Neuronal stem cell (in vitro differentiated cells): ENCODE data around the gene RGMB.

Experiments
- DNase-seq: peaks from one replicate; pipeline ENCODE4 v3.0.0-alpha.2; 2013; ENCODE audit warnings: low spot score
- H2AFZ ChIP-seq: one replicate; pipeline ENCODE4 v1.6.1; 2013; ENCODE audit warnings: mild to moderate bottlenecking, low read length, inconsistent platforms
- H2AK5ac ChIP-seq: 2 replicates; pipeline ENCODE4 v1.6.1; 2013; ENCODE audit warnings: low read depth, mild to moderate bottlenecking, inconsistent platforms, low read length, moderate library complexity, mixed read lengths
- H2BK120ac ChIP-seq: 2 replicates; pipeline ENCODE4 v1.6.1; 2013; ENCODE audit warnings: low read depth, mild to moderate bottlenecking, inconsistent platforms, low read length, moderate library complexity, mixed read lengths
- H2BK12ac ChIP-seq: one replicate; pipeline ENCODE4 v1.6.1; 2013; ENCODE audit warnings: low read length, inconsistent platforms
- H2BK15ac ChIP-seq: 2 replicates; pipeline ENCODE4 v1.6.1; 2013; ENCODE audit warnings: mild to moderate bottlenecking, low read length, inconsistent platforms, mixed read lengths
- H2BK5ac ChIP-seq: one replicate; pipeline ENCODE4 v1.6.1; 2013; ENCODE audit warnings: inconsistent platforms, mild to moderate bottlenecking, low read length, moderate library complexity
- H3K14ac ChIP-seq: one replicate; pipeline ENCODE4 v1.6.1; 2013; ENCODE audit warnings: low read length, inconsistent platforms
- H3K18ac ChIP-seq: 2 replicates; pipeline ENCODE4 v1.6.1; 2013; ENCODE audit warnings: low read length, inconsistent platforms
- H3K23ac ChIP-seq: 2 replicates; pipeline ENCODE4 v1.6.1; 2013; ENCODE audit warnings: low read depth, mild to moderate bottlenecking, mixed read lengths, low read length, inconsistent platforms; ENCODE audit not compliant: poor library complexity
- H3K27ac ChIP-seq: replicated peaks from 3 replicates; pipeline ENCODE4 v1.5.1; 2013; ENCODE audit warnings: low read length, inconsistent platforms
- H3K27me3 ChIP-seq, 3 experiments: 2 replicates each; pipeline ENCODE4 v1.6.1; 2013; ENCODE audit warnings: low read length in 3 of 3, mild to moderate bottlenecking in 2 of 3, inconsistent platforms in 1 of 3, low read depth in 1 of 3, mixed read lengths in 1 of 3, moderate library complexity in 1 of 3; ENCODE audit not compliant: control insufficient read depth in 3 of 3, insufficient read depth in 3 of 3
- H3K36me3 ChIP-seq, 2 donors: replicated peaks in 1 of 2; 2 replicates each; pipeline ENCODE4 v1.6.1; 2013; ENCODE audit warnings: low read length in 2 of 2; ENCODE audit not compliant: control insufficient read depth in 2 of 2, insufficient read depth in 2 of 2
- H3K4ac ChIP-seq: 2 replicates; pipeline ENCODE4 v1.6.1; 2013; ENCODE audit warnings: inconsistent platforms, mild to moderate bottlenecking, low read length, moderate library complexity
- H3K4me1 ChIP-seq, 2 donors: 1 replicate in 1 of 2; 2 replicates in 1 of 2; pipeline ENCODE4 v1.6.1; 2013; ENCODE audit warnings: low read length in 2 of 2, low read depth in 1 of 2; ENCODE audit not compliant: control insufficient read depth in 2 of 2, insufficient read depth in 1 of 2
- H3K4me2 ChIP-seq: one replicate; pipeline ENCODE4 v1.6.1; 2013; ENCODE audit warnings: mild to moderate bottlenecking, low read length, inconsistent platforms; ENCODE audit not compliant: insufficient read depth, poor library complexity, severe bottlenecking
- H3K4me3 ChIP-seq, 2 donors: 2 replicates each; pipeline ENCODE4 v1.5.1; 2013; ENCODE audit warnings: low read length in 2 of 2, mild to moderate bottlenecking in 2 of 2, inconsistent platforms in 1 of 2, moderate library complexity in 1 of 2
- H3K79me1 ChIP-seq: one replicate; pipeline ENCODE4 v1.6.1; 2013; ENCODE audit warnings: low read depth, mild to moderate bottlenecking, inconsistent platforms, low read length, moderate library complexity
- H3K9ac ChIP-seq: one replicate; pipeline ENCODE4 v1.6.1; 2013; ENCODE audit warnings: mild to moderate bottlenecking, low read depth, low read length, inconsistent platforms; ENCODE audit not compliant: poor library complexity
- H3K9me3 ChIP-seq, 2 donors: replicated peaks in 1 of 2; 2 replicates each; pipeline versions ENCODE3 to v1.6.1; 2013; ENCODE audit warnings: low read length in 2 of 2, mild to moderate bottlenecking in 2 of 2, inconsistent platforms in 1 of 2, low read depth in 1 of 2, mixed read lengths in 1 of 2, moderate library complexity in 1 of 2; ENCODE audit not compliant: control insufficient read depth in 2 of 2, insufficient read depth in 1 of 2
- H4K8ac ChIP-seq: one replicate; pipeline ENCODE4 v1.6.1; 2013; ENCODE audit warnings: low read depth, mild to moderate bottlenecking, inconsistent platforms, low read length, moderate library complexity
- H4K91ac ChIP-seq: one replicate; pipeline ENCODE4 v1.6.1; 2013; ENCODE audit warnings: low read length, low read depth, mild to moderate bottlenecking, inconsistent platforms; ENCODE audit not compliant: poor library complexity
- WGBS, 2 donors: extraction: QIAGEN DNeasy Blood & Tissue Kit; methylation state at CpG; one replicate each; pipeline ENCODE4 v1.1.7; 2013; ENCODE audit warnings: missing lambda C conversion rate in 2 of 2, mixed read lengths in 1 of 2; ENCODE audit not compliant: insufficient read length in 2 of 2, insufficient replicate concordance in 1 of 2; ENCODE audit errors: extremely low coverage in 2 of 2; 5-methylcytosine and 5-hydroxymethylcytosine counted together

RGMB gene

GRCh38 chr5:98845878-98846277 lies 72.4 kb downstream of the RGMB start:
- Histone ChIP-seq H2BK15ac (no peak overlapping the region), H3K23ac (no peak overlapping the region), H3K9me3 (peaks cover 6 to 16% of the 10 kb centered on the region in 2 donors), H3K27ac (no peak overlapping the region), H4K91ac (no peak overlapping the region), H3K4me2 (no peak overlapping the region), H3K4ac (no peak overlapping the region), H3K36me3 (no peaks in the 10 kb centered on the region), H2BK5ac (no peak overlapping the region), H2AK5ac (peak overlapping the region; percentile 20), H3K79me1 (no peaks in the 10 kb centered on the region), H3K27me3 (no peaks in the 10 kb centered on the region), H2BK120ac (no peak overlapping the region), H4K8ac (peak overlapping the region; percentile 56), H3K9ac (no peak overlapping the region), H3K18ac (peak overlapping the region; percentile 58), H2AFZ (no peak overlapping the region), H3K14ac (no peak overlapping the region), H2BK12ac (no peak overlapping the region), H3K4me3 (no peak overlapping the region), H3K4me1 (no peaks in the 10 kb centered on the region)
- no peak for DNase-seq
- no CpG with 5 or more reads among the region's 8 CpGs for WGBS, 2 donors
